ENCODE results near the gene HSD17B14. TPM values are rescaled to one million over a fixed set of nuclear protein-coding genes. Genes with fewer than 3 reads are reported as not detected.

The HSD17B14 gene
- total and polyA plus RNA-seq, 2 of the 13 experiments (the other 11 are each of a cell fraction or from before 2014, with no cell fraction given), result 0.58 to 1.2 TPM

- TF ChIP-seq TFE3 (CRISPR knock-in tag; IDR thresholded peaks at IDR 0.05) (peak; percentile 98), ATF1 (CRISPR knock-in tag; IDR thresholded peaks at IDR 0.05) (no peak), HOXA3 (CRISPR knock-in tag; IDR thresholded peaks at IDR 0.05) (no peak), CTCF (CRISPR knock-in tag; IDR thresholded peaks at IDR 0.05) (peak; percentile 97), ZBTB44 (CRISPR knock-in tag; IDR thresholded peaks at IDR 0.05) (no peak), ZBTB1 (CRISPR knock-in tag; IDR thresholded peaks at IDR 0.05; ENCODE audit: borderline replicate concordance) (no peak), ZNF83 (CRISPR knock-in tag; IDR thresholded peaks at IDR 0.05; ENCODE audit: borderline replicate concordance) (no peak), THAP8 (CRISPR knock-in tag; IDR thresholded peaks at IDR 0.05; ENCODE audit: borderline replicate concordance) (no peak), DRAP1 (CRISPR knock-in tag; IDR thresholded peaks at IDR 0.05) (no peak), SKIL (CRISPR knock-in tag; IDR thresholded peaks at IDR 0.05; ENCODE audit: borderline replicate concordance) (no peak), ZNF354B (CRISPR knock-in tag; IDR thresholded peaks at IDR 0.05) (no peak), RELA (CRISPR knock-in tag; IDR thresholded peaks at IDR 0.05) (no peak), ZNF547 (CRISPR knock-in tag; IDR thresholded peaks at IDR 0.05) (no peak), SAP130 (CRISPR knock-in tag; IDR thresholded peaks at IDR 0.05; ENCODE audit: low read depth) (no peak; the same call in 1 of the 2 replicates), ATF7-NPFF (CRISPR knock-in tag; IDR thresholded peaks at IDR 0.05; ENCODE audit: low read depth) (no peak), FOXO4 (CRISPR knock-in tag; conservative IDR thresholded peaks at IDR 0.05) (no peak), GATAD2A (CRISPR knock-in tag; IDR thresholded peaks at IDR 0.05) (peak; percentile 38; the same call in 1 of the 2 replicates), SYNCRIP (IDR thresholded peaks at IDR 0.05; ENCODE audit: insufficient read depth, low read depth, low read length) (no peak), ZNF33A (CRISPR knock-in tag; IDR thresholded peaks at IDR 0.05; ENCODE audit: borderline replicate concordance) (no peak)
Observed at GRCh38 chr19:48835734-48836088, 580 bp downstream of the HSD17B14 start (continued).

Measured in HepG2 (cell line).